ENCODE measurements around the gene ACSF2.

ACSF2 gene

GRCh38 chr17:50519141-50519834 is 93.3 kb downstream of the ACSF2 start:
- no peak for DNase-seq (ENCODE audit: extremely low read depth in 1 of 2, low read depth in 1 of 2)

DNA sequence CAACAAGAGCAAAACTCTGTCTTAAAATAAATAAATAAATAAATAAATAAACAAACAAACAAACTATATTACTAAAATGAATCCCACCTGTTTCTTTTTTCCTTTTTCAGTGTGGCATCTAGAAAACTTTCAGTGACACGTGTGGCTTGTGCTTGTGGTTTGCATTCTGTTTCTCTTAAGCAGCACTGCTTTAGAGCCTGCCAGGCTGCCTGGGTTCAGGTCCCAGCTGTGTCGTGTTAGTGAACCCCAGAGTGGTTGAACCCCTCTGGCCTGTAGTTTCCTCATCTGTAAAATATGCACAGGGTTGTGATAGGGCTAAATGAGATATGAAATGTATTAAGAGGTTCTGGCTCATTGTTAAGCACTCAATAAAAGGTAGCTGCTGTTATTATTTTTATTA is 94.5 kb downstream of the ACSF2 start:
- DNase-seq (ENCODE audit: extremely low read depth in 1 of 2, low read depth in 1 of 2) = no peak

GRCh38 chr17:50521514-50521913 is 95.5 kb downstream of the ACSF2 start:
- no peak for DNase-seq (ENCODE audit: extremely low read depth in 1 of 2, low read depth in 1 of 2)

DNA sequence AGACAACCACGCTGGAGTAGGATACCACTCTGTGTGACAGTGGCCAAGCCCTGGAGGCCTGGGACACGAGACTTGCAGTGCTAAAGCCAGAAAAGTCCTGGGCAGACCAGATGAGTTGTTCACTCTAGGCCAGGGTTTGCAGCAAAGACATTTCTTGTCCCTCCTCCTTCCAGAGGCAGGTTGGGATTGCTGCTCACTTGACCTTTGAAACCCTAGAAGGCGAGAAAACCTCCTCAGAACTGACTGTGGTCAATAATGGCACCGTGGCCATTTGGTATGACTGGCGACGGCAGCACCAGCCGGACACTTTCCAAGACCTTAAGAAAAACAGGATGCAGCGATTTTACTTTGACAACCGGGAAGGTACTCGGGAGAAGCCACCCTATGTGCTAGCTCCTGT is 96.7 kb downstream of the ACSF2 start:
- DNase-seq (ENCODE audit: extremely low read depth in 1 of 2, low read depth in 1 of 2) = no peak

- DNase-seq (ENCODE audit: extremely low read depth in 1 of 2, low read depth in 1 of 2) = no peak
Measured at GRCh38 chr17:50523208-50523607, 97.2 kb downstream of the ACSF2 start.
